Vagina (tissue), 2 donors: ENCODE measurements around the gene IGLL5.

Experiments used
- CTCF ChIP-seq, 3 experiments: fragments of 450-650 bp in 2 of 3; fragments of 200-600 bp in 1 of 3; sonication (generic) in 1 of 3; IDR thresholded peaks; one replicate each; pipeline ENCODE4 v1.5.1; 2017 to 2019; ENCODE audit warnings: antibody characterized with exemption in 3 of 3, mild to moderate bottlenecking in 2 of 3, moderate library complexity in 2 of 3
- POLR2AphosphoS5 ChIP-seq, 2 donors: sonication (generic); formaldehyde crosslinking; IDR thresholded peaks; one replicate each; pipeline ENCODE4 v1.9.0; 2017; ENCODE audit warnings: antibody characterized with exemption in 2 of 2, mild to moderate bottlenecking in 2 of 2, low read depth in 1 of 2; ENCODE audit not compliant: insufficient read depth in 1 of 2

GRCh38 chr22:22927196-22927887 lies 39.7 kb downstream of the IGLL5 start:
- TF ChIP-seq POLR2AphosphoS5 (IDR thresholded peaks at IDR 0.05; ENCODE audit: insufficient read depth in 1 of 2, low read depth in 1 of 2) (no peak), CTCF (IDR thresholded peaks at IDR 0.05) (no peak)
